C4-2B (cell line): ENCODE data around the gene CAPN13.

Source experiments
- ZFX ChIP-seq: fragments of 450-650 bp; IDR thresholded peaks from 2 replicates; pipeline ENCODE4 v1.6.1; 2017
- TF ChIP-seq, protein P1 (sequence below): fragments of 450-650 bp; conservative IDR thresholded peaks from 2 replicates; pipeline ENCODE4 v1.5.1; 2017; ENCODE audit warnings: mild to moderate bottlenecking

DNA sequence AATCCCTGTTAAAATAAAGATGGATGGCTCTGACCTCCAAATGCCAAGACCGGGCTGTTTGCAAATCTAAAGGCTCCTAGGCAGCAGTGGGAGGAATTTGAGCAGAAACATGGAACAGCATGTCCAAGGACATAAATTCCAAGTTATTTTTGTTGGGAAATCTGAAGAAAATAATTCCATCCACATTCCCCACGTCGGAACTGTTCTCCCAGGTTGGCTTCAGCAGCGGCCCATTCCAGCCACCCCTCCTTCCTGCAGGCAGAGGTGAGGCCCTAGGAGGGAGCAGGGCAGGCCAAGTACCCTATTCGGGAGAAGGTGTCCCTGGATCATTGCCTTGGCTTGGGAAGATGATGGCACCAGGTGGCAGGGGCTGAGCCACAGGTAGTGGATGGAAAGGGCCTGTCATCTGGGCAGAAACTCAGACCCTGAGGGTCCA is 117.1 kb downstream of the CAPN13 start:
- TF ChIP-seq, protein P1, sequence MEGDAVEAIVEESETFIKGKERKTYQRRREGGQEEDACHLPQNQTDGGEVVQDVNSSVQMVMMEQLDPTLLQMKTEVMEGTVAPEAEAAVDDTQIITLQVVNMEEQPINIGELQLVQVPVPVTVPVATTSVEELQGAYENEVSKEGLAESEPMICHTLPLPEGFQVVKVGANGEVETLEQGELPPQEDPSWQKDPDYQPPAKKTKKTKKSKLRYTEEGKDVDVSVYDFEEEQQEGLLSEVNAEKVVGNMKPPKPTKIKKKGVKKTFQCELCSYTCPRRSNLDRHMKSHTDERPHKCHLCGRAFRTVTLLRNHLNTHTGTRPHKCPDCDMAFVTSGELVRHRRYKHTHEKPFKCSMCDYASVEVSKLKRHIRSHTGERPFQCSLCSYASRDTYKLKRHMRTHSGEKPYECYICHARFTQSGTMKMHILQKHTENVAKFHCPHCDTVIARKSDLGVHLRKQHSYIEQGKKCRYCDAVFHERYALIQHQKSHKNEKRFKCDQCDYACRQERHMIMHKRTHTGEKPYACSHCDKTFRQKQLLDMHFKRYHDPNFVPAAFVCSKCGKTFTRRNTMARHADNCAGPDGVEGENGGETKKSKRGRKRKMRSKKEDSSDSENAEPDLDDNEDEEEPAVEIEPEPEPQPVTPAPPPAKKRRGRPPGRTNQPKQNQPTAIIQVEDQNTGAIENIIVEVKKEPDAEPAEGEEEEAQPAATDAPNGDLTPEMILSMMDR, result no peak
- TF ChIP-seq ZFX, result no peak
